ENCODE measurements around the gene CYP27B1.

CYP27B1 gene

DNA sequence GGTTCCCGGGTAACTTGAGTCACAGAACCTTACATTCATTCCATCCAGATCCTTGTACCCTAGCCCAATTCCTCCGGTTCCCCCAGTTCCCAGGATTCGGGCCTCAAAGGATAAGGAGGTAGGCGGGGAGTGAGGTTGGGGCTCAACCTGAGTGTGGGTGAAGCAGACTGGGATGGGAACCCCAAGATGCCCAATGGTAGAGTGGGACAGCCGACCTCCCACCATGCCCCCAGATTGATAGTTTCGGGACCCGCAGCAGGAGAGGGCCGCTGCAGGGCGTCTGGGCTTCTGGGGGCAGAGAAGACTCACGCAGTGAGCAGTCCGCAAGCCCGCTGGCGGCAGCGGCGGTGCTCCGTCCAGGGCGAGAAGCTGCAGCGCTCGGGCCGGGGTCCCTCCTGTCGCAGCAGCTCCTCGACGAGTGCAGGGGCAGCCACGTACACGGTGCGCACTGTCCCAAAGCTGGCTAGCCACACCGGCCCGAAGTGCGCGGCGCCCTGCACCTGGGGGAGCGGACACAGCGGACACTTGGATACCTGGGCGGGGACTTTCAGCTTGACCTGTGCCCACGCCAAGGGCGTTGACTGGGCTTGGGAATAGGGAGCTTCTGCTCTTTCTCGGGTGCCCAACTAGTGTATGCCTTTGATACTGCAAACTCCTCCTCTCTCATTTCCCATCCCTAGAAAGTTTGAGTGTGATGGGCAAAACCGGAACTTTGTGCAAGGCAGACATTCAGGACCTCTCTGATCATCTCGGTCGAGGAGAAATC, 997 bp downstream of the CYP27B1 start:
- DNase-seq (ENCODE audit: low read depth in 2 of 2), result no peak

DNA sequence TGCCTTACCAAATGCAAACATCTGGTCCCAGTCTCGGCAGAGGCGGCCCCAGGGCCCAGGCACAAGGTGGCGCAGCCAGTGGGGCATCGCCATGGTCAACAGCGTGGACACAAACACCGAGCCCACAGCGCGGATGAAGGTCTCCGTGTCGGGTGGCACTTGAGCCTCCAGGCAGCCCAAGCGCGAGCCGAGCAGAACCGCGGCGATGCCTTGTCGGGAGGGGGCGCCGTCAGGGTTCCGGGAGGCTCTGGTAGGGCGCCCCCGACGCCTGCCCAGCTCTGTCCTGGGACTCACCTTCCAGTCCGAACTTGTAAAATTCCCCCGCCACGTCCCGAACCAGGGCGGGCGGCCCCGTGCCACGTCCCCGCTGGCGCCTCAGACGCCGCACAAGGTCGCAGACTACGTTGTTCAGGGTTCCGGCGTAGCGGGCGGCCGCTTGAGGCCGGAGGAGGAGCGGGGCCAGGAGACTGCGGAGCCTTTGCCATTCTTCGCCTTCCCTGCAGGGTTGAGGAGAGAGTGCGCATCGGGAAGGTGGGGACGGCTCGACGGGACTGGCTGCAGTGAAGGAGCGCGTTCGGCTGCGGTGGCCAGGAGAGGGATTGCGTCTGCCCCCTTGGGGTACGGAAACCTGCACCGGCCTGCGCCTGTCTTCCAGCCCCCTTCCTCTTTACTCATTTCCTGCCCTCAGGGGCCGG, 1.7 kb downstream of the CYP27B1 start:
- DNase-seq (ENCODE audit: low read depth in 2 of 2), result no peak

DNA sequence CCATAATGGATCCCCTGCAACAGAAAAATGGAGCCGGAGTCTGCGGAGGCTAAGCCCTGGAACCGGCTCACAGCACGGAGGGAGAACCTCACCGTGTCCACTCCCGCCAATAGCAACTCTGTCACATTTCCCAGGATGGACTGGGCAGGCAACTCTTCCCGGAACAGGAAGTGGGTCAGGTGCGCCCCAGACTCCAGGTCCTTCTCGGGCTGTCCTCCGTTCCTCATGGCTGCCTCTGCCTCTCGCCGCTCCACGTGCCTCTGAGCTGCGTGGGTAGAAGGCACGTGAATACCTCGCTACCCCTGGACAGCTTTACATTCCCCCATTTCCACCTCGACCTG, 2.2 kb downstream of the CYP27B1 start:
- DNase-seq (ENCODE audit: low read depth in 2 of 2), result no peak

DNA sequence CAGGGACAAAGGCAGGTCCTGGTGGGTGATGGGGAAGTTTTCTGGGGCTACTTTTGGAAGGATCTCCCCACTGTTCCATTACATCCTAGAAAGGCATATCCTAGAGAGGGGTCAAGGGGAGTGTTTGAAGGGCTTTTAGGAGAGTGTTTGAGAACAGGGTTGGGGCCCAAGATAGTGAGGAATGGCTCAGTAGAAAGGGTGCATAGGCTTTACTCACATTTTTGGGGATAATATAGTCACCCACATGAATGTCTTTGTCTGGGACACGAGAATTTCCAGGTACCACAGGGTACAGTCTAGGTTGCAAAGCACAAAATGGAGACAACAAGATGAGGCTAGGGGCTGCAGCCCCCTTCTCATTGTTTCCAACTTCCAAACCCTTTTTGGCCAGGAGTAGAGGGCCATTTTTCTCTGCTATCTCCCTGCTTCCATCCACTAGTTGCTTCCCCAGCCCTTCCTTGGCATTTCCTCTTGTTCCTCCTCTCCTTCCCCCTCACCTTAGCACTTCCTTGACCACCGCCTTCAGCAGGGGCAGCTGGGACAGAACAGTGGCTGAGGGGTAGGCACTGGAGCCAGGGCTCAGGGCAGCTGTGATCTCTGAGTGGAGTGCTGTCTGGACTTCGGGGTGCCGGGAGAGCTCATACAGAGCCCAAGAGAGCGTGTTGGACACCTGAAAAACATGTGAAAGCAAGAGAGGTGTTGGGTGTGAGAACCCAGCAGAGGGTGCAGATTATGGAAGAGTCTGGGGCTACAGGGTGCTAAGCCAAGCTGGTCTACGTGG, 2.8 kb downstream of the CYP27B1 start:
- DNase-seq (ENCODE audit: low read depth in 2 of 2), result no peak

DNA sequence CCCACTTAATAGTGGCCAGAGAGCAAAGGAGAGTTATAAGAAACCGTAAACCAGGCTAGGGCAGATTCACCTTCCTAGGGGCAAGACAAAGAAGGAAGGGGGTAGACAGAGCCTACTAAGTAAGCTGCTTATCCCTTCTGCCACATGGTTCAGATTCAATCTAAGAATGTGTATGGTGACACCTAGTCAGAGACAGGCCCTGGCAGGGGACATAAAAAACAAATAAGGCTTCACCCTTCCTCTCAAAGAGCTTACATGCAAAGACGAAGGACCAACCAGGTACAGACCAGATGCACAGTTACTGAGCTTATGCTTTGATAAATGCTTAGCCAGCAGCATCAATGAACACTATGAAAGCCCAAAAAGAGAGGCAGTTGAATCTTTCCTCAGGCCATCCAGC, 4.4 kb downstream of the CYP27B1 start:
- no peak for DNase-seq (ENCODE audit: low read depth in 2 of 2)

DNA sequence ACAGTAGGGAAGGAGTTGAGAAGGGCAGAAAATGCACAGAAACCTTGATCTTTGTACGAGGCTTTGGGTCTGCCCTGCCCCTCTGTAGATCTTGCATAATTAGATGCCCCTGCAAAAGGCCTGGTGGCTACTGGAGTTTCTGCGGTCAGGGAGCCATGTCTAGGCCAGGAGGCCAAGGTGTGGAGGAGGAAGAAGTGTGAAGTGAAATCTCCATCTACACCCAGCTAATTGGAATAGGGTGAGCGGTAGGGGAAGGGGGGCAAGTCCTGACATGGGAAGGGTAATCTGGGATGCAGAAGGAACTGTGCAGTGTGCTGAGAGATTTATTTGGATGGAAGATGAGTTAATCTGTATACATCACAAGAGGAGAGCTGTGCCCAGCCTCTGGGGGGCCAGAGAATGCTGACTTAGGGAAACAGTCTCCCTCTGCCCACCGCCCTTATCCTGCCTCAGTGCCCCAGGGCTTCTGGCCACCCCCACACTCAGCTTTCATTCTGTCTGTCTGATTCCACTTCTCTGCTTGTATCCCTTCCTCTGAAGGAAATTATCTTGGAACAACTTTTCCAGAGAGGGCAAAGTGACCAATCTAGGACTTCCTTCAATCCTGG, 5.4 kb downstream of the CYP27B1 start:
- DNase-seq (ENCODE audit: low read depth in 2 of 2), result no peak

DNA sequence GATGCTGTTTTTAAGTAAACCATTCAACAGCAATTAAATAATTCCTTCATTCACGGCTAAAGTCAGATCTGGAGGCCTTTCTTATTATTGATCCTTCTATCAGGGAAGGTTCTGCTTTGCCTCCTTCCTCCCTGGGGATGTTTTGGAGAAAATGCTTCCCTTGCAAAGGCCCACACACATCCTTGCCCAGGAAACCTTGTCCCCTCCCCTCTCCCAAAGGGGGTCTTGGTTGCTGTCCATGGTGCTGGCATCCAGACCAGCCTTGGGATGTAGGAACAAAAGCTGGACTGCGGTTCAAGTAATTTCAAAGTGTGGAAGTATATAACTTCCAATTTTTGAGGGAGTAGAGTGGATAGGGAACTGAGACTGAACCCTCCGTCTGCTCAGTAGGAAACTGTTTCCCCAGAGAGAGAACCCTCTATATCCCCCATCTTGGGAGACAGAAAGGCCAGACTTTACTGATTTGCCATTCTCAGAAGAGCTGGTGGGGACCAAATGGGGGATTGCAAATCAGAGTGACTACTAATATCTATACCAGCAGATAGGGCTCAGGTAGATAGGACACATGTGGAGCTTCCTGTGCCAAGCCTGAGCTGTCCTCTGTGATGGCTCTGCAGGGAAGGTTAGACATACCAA, 6.4 kb downstream of the CYP27B1 start:
- DNase-seq (ENCODE audit: low read depth in 2 of 2), result no peak

DNA sequence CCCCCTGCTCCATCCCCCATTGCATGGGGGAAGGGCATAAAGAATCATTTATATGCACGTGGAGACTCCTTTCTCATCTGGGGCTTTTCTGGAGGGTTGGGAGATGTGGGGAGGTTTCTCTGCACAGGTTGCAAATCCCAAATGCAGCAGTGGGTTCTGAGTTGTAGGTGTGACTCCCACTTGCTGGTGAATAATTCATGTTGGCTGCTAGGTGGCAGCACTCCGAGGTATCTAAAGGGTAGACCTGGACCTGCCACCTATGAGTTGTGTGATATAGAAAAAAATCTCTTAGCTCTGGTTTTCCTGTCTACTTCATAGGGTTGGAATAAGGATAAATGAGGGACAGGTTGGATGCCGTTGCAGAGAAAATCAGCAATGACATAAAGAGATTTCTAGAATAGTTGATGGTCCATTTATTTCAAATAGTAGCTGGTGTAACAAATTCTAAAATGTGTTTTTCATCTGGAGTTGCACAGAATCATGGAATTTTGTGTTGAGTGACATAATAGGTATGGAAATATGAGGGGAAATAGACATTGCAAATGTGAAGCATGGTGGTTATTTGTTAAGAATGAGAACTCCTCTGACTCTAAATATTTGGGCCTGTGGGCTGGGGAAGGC, 7.4 kb downstream of the CYP27B1 start:
- no peak for DNase-seq (ENCODE audit: low read depth in 2 of 2)

DNA sequence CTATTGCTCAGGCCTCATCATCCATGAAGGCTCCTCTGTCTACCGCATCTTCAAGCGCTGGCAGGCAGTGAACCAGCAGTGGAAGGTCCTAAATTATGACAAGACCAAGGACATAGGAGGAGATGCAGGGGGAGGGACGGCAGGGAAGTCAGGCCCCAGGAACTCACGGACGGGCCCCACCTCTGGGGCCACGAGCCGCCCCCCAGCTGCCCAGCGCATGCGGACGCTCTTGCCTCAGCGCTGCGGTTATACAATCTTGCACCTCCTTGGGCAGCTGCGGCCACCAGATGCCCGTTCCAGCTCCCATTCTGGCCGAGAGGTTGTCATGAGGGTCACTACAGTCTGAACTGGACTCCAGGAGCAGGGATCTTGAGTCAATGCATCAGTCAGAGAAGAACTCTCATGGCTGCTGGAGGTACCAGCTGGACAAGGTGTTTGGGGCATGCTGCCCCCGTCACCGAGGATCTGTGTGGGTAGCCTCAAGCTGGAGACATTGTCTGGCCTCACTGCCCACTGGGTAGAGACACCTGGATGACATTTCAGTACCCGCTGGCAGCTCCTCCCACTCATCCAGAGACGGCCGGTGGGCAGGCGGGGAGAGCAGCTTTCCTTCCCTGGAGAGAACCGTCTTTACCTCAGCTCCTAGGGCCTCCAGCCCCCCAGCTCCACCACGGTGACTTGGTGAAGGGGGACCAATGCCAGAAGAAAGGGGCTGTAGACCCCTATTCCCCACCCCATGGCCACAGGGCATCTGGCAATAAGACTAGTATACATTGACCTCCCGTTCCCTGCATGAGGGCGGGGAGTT, 8.1 kb downstream of the CYP27B1 start:
- DNase-seq (ENCODE audit: low read depth in 2 of 2), result no peak

DNA sequence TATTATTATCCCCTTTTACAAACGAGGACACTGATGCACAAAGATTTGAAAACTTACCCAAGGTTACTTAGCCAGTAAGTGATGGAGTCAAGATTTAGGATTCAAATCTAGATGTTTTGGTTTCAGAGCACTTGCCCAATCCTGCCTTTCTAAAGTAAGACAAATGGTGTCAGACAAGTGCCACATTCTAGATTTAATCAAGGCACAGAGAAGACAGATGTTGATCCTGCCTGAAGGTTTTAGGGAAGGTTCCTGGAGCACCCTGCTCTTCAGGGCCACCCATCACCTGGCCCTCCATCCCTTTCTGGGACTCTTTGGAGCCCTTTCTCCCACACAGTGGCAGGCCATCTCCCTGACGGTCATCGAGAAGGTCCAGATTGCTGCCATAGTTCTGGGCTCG, 9.1 kb downstream of the CYP27B1 start:
- no peak for DNase-seq (ENCODE audit: low read depth in 2 of 2)

DNA sequence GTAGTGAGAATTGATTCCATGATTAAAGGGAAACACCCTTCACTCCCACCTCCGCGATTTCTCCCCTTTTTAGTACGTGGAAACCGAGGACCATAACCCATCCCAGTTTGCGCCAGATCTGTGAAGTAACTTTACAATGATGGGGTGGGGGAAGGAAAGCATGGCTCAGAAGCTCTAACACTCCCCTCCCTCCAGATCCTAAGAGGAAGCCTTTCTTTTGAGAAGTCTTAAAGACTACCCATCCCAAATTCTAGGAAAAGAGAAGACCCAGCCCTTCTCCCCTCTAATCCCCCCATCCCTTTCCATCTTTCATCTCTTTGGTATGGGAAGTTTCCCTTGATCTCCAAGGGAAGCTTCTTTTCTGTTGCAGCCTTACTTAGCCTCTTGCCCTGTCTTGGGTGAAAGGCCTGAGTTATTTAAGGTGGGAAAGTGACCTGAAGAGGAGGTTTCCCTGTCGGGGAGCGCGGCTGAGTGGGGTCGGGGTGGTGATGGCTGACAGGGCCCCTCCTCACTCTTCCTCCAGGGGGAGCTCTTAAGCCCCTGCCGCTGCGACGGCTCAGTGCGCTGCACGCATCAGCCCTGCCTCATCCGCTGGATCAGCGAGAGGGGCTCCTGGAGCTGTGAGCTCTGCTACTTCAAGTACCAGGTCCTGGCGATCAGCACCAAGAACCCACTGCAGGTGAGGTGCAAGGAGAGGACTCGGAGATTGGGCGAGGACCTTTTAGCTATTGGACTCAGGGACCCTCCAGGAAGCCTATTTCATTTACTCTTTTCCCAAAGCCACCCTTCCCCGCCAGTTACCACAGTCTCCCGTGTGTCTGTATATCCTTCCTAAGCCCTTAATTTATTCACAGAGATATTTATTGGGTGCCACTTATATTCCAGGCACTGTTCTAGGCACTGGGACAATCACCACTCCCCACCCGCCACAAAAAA, 10.2 kb downstream of the CYP27B1 start:
- DNase-seq (ENCODE audit: low read depth in 2 of 2), result peak in 1 of 2 donors; percentile 65

DNA sequence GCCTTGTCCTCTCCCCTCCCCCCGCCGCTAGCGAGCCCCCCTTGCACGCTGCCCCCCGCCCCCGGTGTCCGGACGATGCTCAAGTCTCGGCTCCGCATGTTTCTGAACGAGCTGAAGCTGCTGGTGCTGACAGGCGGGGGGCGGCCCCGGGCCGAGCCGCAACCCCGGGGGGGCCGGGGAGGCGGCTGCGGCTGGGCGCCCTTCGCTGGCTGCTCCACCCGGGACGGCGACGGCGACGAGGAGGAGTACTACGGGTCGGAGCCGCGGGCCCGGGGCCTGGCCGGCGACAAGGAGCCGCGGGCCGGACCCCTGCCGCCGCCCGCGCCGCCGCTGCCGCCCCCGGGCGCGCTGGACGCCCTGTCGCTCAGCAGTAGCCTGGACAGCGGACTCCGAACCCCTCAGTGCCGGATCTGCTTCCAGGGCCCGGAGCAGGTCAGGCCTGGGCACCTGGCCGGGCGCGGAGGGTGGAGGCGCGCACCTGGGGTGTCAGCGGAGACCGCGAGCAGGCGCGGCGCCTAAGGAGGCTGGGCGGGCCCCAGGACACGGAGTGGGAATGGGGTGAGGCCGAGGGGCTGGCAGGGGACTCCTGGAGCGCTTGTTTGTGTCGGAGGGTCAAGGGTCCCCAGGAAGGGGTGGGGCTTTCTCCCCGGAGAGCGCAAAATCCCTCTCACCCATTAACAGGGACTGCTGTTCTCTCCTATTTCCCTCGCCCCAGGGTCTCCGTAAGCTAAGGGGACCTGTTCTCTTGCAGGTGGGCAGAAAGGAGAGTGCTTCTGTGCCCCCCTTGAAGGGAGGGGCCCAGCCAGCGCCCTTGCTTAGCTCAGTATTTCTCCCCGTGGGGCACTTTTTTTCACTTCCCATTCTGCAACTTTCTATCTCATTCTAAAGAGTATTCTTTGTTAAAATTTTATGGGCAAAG, 11.2 kb downstream of the CYP27B1 start:
- no peak for DNase-seq (ENCODE audit: low read depth in 2 of 2)

DNA sequence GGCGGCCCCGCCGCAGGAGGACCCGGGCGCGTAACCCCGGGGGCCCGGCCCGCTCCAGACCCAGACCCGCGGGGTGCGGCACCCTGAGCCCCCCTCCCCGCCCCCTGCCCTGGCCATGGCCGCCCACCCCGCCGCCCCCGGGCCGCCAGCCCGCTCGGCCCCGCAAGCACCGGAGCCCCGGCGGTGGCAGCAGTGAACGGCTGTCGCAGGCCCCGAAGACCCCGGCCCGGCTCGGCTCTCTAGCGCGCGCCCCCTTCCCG, 11.8 kb downstream of the CYP27B1 start:
- DNase-seq (ENCODE audit: low read depth in 2 of 2), result no peak

DNA sequence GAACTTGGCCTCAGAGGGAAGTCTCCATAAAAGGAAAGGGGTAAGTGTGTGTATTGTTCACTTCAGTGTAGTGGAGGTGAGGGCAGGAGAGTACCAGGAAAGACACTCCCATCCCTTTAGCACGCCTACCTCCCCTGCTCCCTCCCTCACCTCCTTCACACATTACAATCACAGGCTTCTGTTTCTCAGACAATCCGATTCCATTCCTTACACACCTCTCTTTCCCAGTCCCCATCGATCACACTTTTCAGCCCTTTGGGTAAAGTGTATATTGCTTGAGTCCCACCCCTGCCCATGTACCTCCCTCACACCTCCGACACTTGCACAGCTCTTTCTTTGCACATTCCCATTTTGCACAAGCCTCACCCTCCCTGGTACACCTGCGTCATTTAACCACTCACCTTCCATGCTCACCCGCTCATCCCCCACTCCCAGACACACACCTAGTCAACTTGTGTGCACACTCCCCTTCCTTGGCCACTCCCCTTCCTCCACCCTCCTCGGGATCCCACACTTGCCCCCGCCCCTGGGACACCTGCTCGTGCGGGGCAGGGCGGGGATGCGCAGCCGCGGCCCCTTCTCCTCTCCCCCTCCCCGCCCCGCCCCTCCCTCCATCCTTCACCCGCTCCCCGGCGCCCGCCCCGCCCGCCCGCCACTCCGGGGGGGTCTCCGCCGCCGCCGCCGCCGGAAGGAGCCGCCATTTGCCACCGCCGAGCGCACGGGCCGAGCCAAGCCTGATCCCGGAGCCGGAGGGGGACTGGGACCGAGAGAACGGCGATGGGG, 12.3 kb downstream of the CYP27B1 start, which contains the start of gene MARCHF9:
Gene MARCHF9, plus strand, starts transcription at position 693 of the 783 bp plus-strand sequence. CDS start 426 bp downstream, outside the sequence.
- DNase-seq (ENCODE audit: low read depth in 2 of 2), result peak; percentile 67 to 81

DNA sequence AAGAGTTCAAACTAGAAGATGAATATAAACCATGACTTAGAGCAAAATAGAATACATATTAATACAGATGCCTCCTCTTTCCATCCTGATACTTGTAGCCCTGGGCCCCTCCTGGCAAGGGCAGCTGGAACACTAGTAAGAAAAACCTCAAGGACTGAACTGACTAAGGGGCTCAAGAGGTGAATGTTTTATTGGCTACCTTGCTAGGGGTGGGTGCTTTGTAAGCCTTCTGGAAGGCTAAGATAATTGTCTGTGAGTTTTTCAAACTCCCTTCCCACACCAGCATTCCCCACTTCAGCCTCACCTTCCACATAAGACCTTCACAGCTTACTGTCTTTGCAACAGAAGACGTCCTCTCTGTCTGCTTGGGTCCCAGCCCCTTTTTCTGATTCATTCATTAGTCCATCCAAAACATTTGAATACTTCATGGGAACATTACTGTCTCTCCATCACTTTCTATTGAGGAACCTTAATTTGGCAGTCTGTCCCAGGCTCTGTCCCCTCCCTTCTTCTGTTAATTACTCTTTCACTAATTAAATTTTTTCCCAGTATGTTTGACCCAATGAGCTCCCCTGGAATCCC, 13.0 kb downstream of the CYP27B1 start:
- DNase-seq (ENCODE audit: low read depth in 2 of 2), result no peak

DNA sequence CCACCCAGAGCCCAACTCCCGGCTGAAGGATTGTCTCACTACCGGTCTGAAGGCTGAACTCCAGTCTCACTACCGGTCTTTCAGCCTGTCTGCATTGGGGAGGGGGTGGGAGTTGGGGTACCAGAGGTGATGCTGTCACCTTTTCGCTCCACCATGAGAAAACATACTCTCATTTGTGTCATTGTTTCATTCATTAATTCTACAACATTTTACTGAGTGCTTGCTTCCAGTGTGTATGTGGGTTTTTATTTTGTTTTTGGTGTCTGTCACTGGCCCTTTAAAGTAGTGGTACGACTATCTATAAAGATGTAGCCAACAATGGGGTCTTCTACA, 14.2 kb downstream of the CYP27B1 start:
- no peak for DNase-seq (ENCODE audit: low read depth in 2 of 2)
